Spleen (tissue), 11 donors: ENCODE results near the gene GPD2. TPM values are rescaled to one million over a fixed set of nuclear protein-coding genes. Genes with fewer than 3 reads are reported as not detected.

Experiments used
- DNase-seq: peaks from one replicate; pipeline ENCODE4 v3.0.0-alpha.2; 2020
- H3K27ac ChIP-seq, 8 donors: fragments of 200-600 bp; sonication (generic) in 7 of 8; 1 replicate in 4 of 8; 2 replicates in 4 of 8; pipeline versions ENCODE4 v1.5.0 to v1.8.0; 2016 to 2021; ENCODE audit warnings: inconsistent platforms in 4 of 8, mild to moderate bottlenecking in 4 of 8, moderate library complexity in 1 of 8
- H3K27me3 ChIP-seq, 7 donors: fragments of 200-600 bp; sonication (generic) in 6 of 7; replicated peaks in 1 of 7; 1 replicate in 4 of 7; 2 replicates in 3 of 7; pipeline versions ENCODE4 v1.5.0 to v1.8.0; 2016 to 2021; ENCODE audit warnings: inconsistent platforms in 3 of 7, mild to moderate bottlenecking in 1 of 7
- H3K36me3 ChIP-seq, 6 donors: fragments of 200-600 bp; sonication (generic) in 5 of 6; 1 replicate in 4 of 6; 2 replicates in 2 of 6; pipeline versions ENCODE4 v1.5.0 to v1.8.0; 2016 to 2021; ENCODE audit warnings: inconsistent platforms in 2 of 6
- H3K4me1 ChIP-seq, 6 donors: fragments of 200-600 bp; sonication (generic) in 5 of 6; 1 replicate in 3 of 6; 2 replicates in 3 of 6; pipeline versions ENCODE4 v1.5.0 to v1.8.0; 2016 to 2021; ENCODE audit warnings: inconsistent platforms in 3 of 6
- H3K4me3 ChIP-seq, 8 donors: fragments of 200-600 bp; sonication (generic) in 7 of 8; 1 replicate in 4 of 8; 2 replicates in 4 of 8; pipeline versions ENCODE4 v1.5.0 to v1.8.0; 2016 to 2021; ENCODE audit warnings: inconsistent platforms in 4 of 8, mild to moderate bottlenecking in 4 of 8, moderate library complexity in 2 of 8
- H3K9me3 ChIP-seq, 8 donors: fragments of 200-600 bp; sonication (generic) in 7 of 8; 1 replicate in 4 of 8; 2 replicates in 4 of 8; pipeline versions ENCODE4 v1.5.0 to v1.8.0; 2016 to 2021; ENCODE audit warnings: inconsistent platforms in 4 of 8
- POLR2A ChIP-seq, 3 donors: fragments of 450-650 bp; IDR thresholded peaks; one replicate each; pipeline ENCODE4 v1.5.1; 2017; ENCODE audit warnings: antibody characterized with exemption in 3 of 3, mild to moderate bottlenecking in 1 of 3
- POLR2AphosphoS5 ChIP-seq, 3 donors: sonication (generic); formaldehyde crosslinking; IDR thresholded peaks; one replicate each; pipeline ENCODE4 v1.5.1; 2017; ENCODE audit warnings: antibody characterized with exemption in 3 of 3
- WGBS, 5 donors: extraction: QIAGEN DNeasy Blood & Tissue Kit in 3 of 5; methylation state at CpG; one replicate each; pipeline versions ENCODE4 v1.1.5 to v1.1.7; 2013 to 2018; 5-methylcytosine and 5-hydroxymethylcytosine counted together
- intact Hi-C: fragments of 100-400 bp; cut with DNase I; formaldehyde crosslinking; loops from one replicate; pipeline ENCODE4 v1.15.0; 2023; ENCODE audit warnings: low total_unique reads
- polyA plus RNA-seq, 3 donors: library from polyadenylated mRNA; stranded (reverse); fragments of 200-250 nt; gene quantifications; one replicate each; pipeline ENCODE4 v1.2.1, GENCODE V29; 2013
- total RNA-seq, 7 donors: library from RNA; depleted of rRNA in 3 of 7; stranded (reverse); fragments of >200 nt in 3 of 7; fragmentation: NEBNext Ultra II Directional in 4 of 7; extraction: Animal tissue kit (Norgen Biotek cat#: 25700) in 4 of 7; gene quantifications; one replicate each; pipeline versions ENCODE4 v1.1.0 to v1.2.1, GENCODE V29; 2016 to 2021
- TF ChIP-seq, protein P1 (sequence below), 11 experiments: fragments of 200-600 bp in 7 of 11; fragments of 450-650 bp in 4 of 11; sonication (generic) in 4 of 11; IDR thresholded peaks in 8 of 11; conservative IDR thresholded peaks in 3 of 11; 1 replicate in 7 of 11; 2 replicates in 4 of 11; pipeline versions ENCODE4 v1.4.0 to v1.8.0; 2016 to 2021; ENCODE audit warnings: antibody characterized with exemption in 11 of 11, inconsistent platforms in 4 of 11, mild to moderate bottlenecking in 1 of 11
- donor health status: healthy with polysubstance abuse.
- donor health status: DM: no; HTN: no; CAD: no; lungs with moderate emphysema.
- donor health status: DM: no; HTN: no; CAD: no.
- donor health status: Bipolar disorder and iron deficiency.
- donor health status: healthy.
- donor health status: DM: no; HTN: no; CAD: no.
- donor health status: DM: yes; HTN: yes; CAD: no.

The GPD2 gene
- total and polyA plus RNA-seq, 10 donors, result 3.5 to 74.9 (median 28.8) TPM

DNA sequence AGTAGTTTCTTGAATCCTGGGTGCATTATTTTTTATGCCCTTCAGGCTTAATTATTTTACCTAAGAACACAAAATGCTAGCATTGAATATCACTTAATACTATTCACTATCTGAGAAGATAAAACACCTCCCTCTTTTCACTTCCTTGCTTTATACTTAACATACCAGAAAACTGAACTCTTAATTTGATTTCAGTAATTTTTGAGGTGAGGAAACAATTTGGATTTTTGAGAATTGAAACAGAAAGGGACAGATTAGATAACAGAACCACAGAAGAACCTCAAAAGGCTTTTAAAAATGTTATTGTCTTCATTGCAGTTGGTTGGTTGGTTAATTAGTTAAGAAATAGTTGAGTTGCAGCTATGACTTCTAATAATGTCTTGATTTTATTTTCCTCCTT, 69.5 kb downstream of the GPD2 start:
- no peak overlapping the region for H3K4me3 ChIP-seq
- intact Hi-C loops, result no loop called here
- DNase-seq, result no peak
- H3K27me3 ChIP-seq, result no peaks in the 10 kb centered on the region
- H3K27ac ChIP-seq, result no peak overlapping the region
- H3K36me3 ChIP-seq, result peaks cover 0 to 23% (median 0%) of the 10 kb centered on the region in 6 donors
- TF ChIP-seq POLR2A (IDR thresholded peaks at IDR 0.05) (no peak), POLR2AphosphoS5 (IDR thresholded peaks at IDR 0.05) (no peak)
- TF ChIP-seq, protein P1, sequence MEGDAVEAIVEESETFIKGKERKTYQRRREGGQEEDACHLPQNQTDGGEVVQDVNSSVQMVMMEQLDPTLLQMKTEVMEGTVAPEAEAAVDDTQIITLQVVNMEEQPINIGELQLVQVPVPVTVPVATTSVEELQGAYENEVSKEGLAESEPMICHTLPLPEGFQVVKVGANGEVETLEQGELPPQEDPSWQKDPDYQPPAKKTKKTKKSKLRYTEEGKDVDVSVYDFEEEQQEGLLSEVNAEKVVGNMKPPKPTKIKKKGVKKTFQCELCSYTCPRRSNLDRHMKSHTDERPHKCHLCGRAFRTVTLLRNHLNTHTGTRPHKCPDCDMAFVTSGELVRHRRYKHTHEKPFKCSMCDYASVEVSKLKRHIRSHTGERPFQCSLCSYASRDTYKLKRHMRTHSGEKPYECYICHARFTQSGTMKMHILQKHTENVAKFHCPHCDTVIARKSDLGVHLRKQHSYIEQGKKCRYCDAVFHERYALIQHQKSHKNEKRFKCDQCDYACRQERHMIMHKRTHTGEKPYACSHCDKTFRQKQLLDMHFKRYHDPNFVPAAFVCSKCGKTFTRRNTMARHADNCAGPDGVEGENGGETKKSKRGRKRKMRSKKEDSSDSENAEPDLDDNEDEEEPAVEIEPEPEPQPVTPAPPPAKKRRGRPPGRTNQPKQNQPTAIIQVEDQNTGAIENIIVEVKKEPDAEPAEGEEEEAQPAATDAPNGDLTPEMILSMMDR (IDR thresholded peaks at IDR 0.05 in 8 of 11, conservative IDR thresholded peaks at IDR 0.05 in 3 of 11), result no peak
- peaks cover 0 to 3% (median 0%) of the 10 kb centered on the region in 6 donors for H3K4me1 ChIP-seq
- H3K9me3 ChIP-seq, result no peaks in the 10 kb centered on the region

DNA sequence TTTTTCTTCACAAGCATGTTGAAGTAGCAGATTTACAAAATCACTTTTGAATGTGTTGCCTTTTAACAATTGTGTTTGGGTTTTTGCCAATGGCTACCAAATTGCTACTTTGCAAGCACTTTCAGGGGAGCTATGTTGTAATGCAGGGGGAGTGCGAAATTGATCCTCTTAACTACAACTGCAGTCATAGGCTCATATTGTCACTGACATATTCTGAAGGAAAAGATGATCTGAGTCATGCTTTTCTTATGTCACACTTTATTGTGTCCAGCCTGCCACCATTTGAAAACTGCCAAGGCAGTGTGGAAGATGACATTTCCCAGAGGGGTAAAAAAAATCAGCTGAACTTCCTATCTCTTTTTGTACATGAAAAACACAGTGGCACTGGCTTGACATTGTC, 74.9 kb downstream of the GPD2 start:
- Histone ChIP-seq H3K27me3 (no peaks in the 10 kb centered on the region), H3K9me3 (no peaks in the 10 kb centered on the region), H3K36me3 (peaks cover 0 to 77% (median 19%) of the 10 kb centered on the region in 6 donors), H3K4me1 (no peaks in the 10 kb centered on the region), H3K27ac (no peak overlapping the region), H3K4me3 (no peak overlapping the region)
- DNase-seq, result no peak
- intact Hi-C loops, result no loop called here
- WGBS, 5 donors, result 81 to 97% (median 92%) methylated on average over 1 of the region's 1 CpG
- TF ChIP-seq POLR2A (IDR thresholded peaks at IDR 0.05), result no peak
- TF ChIP-seq, protein P1 (IDR thresholded peaks at IDR 0.05 in 8 of 11, conservative IDR thresholded peaks at IDR 0.05 in 3 of 11), result no peak
- no peak for TF ChIP-seq POLR2AphosphoS5 (IDR thresholded peaks at IDR 0.05)

DNA sequence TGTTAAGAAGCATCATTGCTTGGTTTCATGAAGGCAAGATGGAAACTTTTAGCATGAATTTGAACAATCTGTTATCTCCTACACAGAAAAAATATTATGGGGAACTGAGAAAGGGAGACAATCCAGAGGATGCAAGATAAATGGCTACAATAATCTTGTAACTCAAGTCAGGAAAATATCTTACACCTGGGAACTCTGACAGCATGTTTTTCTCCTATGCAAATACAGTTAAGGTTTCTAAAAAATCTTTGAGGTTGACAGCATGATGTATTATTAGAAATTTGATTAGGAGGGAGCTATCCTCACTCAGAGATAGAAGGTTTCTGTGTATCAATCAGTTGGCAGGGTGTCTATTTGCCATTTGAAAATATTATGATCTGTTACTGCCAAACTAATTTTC, 75.6 kb downstream of the GPD2 start:
- Histone ChIP-seq H3K9me3 (no peaks in the 10 kb centered on the region), H3K4me3 (no peak overlapping the region), H3K27me3 (no peaks in the 10 kb centered on the region), H3K4me1 (no peaks in the 10 kb centered on the region), H3K27ac (no peak overlapping the region), H3K36me3 (peaks cover 0 to 84% (median 19%) of the 10 kb centered on the region in 6 donors)
- no peak for DNase-seq
- intact Hi-C loops, result no loop called here
- TF ChIP-seq, protein P1 (IDR thresholded peaks at IDR 0.05 in 8 of 11, conservative IDR thresholded peaks at IDR 0.05 in 3 of 11), result no peak
- TF ChIP-seq POLR2AphosphoS5 (IDR thresholded peaks at IDR 0.05), result no peak
- no peak for TF ChIP-seq POLR2A (IDR thresholded peaks at IDR 0.05)

DNA sequence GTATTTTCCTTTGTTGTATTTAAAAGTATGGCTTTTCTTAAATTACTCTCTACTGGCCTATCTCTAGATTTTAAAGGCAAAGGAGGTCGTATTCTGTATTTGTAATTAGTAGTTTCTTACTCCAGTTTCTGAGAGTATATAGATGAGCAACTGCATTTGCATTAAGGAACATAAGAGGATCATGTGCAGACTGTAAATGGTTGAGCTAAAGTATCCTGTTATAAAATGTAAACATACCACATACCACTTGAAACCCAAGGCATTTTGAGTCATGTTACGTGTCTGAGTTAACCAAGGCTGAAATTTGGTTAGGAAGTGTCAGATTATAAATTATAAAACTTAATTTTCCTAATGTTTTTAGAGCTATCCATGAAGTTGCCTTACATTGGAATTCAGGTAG, 76.3 kb downstream of the GPD2 start:
- no peak overlapping the region for H3K4me3 ChIP-seq
- intact Hi-C loops, result no loop called here
- no peaks in the 10 kb centered on the region for H3K27me3 ChIP-seq
- no peak overlapping the region for H3K27ac ChIP-seq
- no peaks in the 10 kb centered on the region for H3K9me3 ChIP-seq
- H3K4me1 ChIP-seq, result no peaks in the 10 kb centered on the region
- TF ChIP-seq POLR2AphosphoS5 (IDR thresholded peaks at IDR 0.05) (no peak), POLR2A (IDR thresholded peaks at IDR 0.05) (no peak)
- TF ChIP-seq, protein P1 (IDR thresholded peaks at IDR 0.05 in 8 of 11, conservative IDR thresholded peaks at IDR 0.05 in 3 of 11), result no peak
- WGBS, 5 donors, result 87 to 93% (median 91%) methylated on average over 2 of the region's 2 CpGs
- DNase-seq, result no peak
- H3K36me3 ChIP-seq, result peaks cover 0 to 88% (median 19%) of the 10 kb centered on the region in 6 donors
